Mucosa of descending colon (tissue), 3 donors: ENCODE results near the gene CACNB4. TPM values are rescaled to one million over a fixed set of nuclear protein-coding genes. Genes with fewer than 3 reads are reported as not detected.
A peak's percentile ranks its signal among the peaks of the same experiment; 100 is the strongest.

ENCODE experiments used
- ATAC-seq: fragments of 200-7000 bp; cut with Tn5 transposase; one replicate; pipeline ENCODE4 v1.9.1; 2020; ENCODE audit warnings: mild to moderate bottlenecking, moderate library complexity
- DNase-seq, 3 donors: peaks; one replicate each; pipeline ENCODE4 v3.0.0-alpha.2; 2020
- H3K36me3 ChIP-seq: fragments of 200-600 bp; one replicate; pipeline ENCODE4 v1.8.0; 2021; ENCODE audit warnings: low read depth, mild to moderate bottlenecking
- H3K4me1 ChIP-seq: fragments of 200-600 bp; one replicate; pipeline ENCODE4 v1.8.0; 2021; ENCODE audit warnings: low read depth, mild to moderate bottlenecking
- H3K4me3 ChIP-seq: fragments of 200-600 bp; one replicate; pipeline ENCODE4 v1.8.0; 2021; ENCODE audit warnings: mild to moderate bottlenecking
- H3K9me3 ChIP-seq: fragments of 200-600 bp; one replicate; pipeline ENCODE4 v1.8.0; 2021; ENCODE audit warnings: mild to moderate bottlenecking
- intact Hi-C, 2 donors: fragments of 100-400 bp; cut with DNase I in 1 of 2; cut with micrococcal nuclease in 1 of 2; formaldehyde crosslinking; loops; one replicate each; pipeline versions ENCODE4 v1.11.0 to v1.11.1; 2022; cut with DNase I, micrococcal nuclease
- total RNA-seq, 3 donors: library from RNA; stranded (reverse); fragmentation: NEBNext Ultra II Directional in 2 of 3; extraction: Animal tissue kit (Norgen Biotek cat#: 25700) in 2 of 3; gene quantifications; one replicate each; pipeline versions ENCODE4 v1.2.1 to v1.2.4, GENCODE V29; 2021 to 2023
- TF ChIP-seq, protein P1 (sequence below): fragments of 200-600 bp; IDR thresholded peaks from one replicate; pipeline ENCODE4 v1.8.0; 2022; ENCODE audit warnings: antibody characterized with exemption, mild to moderate bottlenecking
- donor health status: DM: no; HTN: no; CAD: no; lungs with moderate emphysema.
- donor health status: DM: no; HTN: no; CAD: no.
- donor health status: DM: no; HTN: yes; CAD: no.

CACNB4 gene
- total RNA-seq, 3 donors from 2014 or later = 1.0 to 1.8 (median 1.4) TPM

- Histone ChIP-seq H3K9me3 (no peaks in the 10 kb centered on the region), H3K36me3 (no peaks in the 10 kb centered on the region), H3K4me1 (peaks cover 9% of the 10 kb centered on the region), H3K4me3 (no peak overlapping the region)
- DNase-seq (no peak), ATAC-seq (no peak)
- intact Hi-C loops = no loop called here
- TF ChIP-seq, protein P1, sequence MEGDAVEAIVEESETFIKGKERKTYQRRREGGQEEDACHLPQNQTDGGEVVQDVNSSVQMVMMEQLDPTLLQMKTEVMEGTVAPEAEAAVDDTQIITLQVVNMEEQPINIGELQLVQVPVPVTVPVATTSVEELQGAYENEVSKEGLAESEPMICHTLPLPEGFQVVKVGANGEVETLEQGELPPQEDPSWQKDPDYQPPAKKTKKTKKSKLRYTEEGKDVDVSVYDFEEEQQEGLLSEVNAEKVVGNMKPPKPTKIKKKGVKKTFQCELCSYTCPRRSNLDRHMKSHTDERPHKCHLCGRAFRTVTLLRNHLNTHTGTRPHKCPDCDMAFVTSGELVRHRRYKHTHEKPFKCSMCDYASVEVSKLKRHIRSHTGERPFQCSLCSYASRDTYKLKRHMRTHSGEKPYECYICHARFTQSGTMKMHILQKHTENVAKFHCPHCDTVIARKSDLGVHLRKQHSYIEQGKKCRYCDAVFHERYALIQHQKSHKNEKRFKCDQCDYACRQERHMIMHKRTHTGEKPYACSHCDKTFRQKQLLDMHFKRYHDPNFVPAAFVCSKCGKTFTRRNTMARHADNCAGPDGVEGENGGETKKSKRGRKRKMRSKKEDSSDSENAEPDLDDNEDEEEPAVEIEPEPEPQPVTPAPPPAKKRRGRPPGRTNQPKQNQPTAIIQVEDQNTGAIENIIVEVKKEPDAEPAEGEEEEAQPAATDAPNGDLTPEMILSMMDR = no peak
Measured at GRCh38 chr2:151819920-151820319, 278.9 kb downstream of the CACNB4 start.

GRCh38 chr2:151817929-151818328, 280.9 kb downstream of the CACNB4 start:
- no peak overlapping the region for H3K4me3 ChIP-seq
- H3K36me3 ChIP-seq = no peaks in the 10 kb centered on the region
- intact Hi-C loops = no loop called here
- DNase-seq (no peak), ATAC-seq (no peak)
- H3K9me3 ChIP-seq = no peaks in the 10 kb centered on the region
- peaks cover 9% of the 10 kb centered on the region for H3K4me1 ChIP-seq
- TF ChIP-seq, protein P1 = no peak

DNA sequence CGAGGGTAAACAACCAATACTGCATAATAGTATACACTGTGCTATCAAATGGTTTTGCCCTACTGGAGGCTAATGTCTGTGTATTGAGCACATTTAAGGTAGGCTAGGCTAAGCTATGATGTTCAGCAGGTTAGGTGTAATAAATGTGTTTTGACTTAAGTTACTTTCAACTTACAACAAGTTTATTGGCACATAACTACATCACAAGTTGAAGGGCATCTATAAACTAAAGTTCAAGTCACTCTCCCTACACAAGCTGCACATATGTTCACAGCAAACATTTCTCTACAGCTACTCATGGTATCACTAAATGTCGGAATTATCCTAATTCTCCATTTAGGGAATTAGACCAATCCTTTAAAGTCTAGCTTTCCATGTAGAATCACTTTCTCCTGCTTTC, 282.0 kb downstream of the CACNB4 start:
- DNase-seq (no peak), ATAC-seq (peak; percentile 56)
- H3K4me1 ChIP-seq = peaks cover 9% of the 10 kb centered on the region
- H3K4me3 ChIP-seq = no peak overlapping the region
- H3K9me3 ChIP-seq = no peaks in the 10 kb centered on the region
- TF ChIP-seq, protein P1 = no peak
- intact Hi-C loops = no loop called here
- H3K36me3 ChIP-seq = no peaks in the 10 kb centered on the region

GRCh38 chr2:151815821-151816489, 282.9 kb downstream of the CACNB4 start:
- Histone ChIP-seq H3K36me3 (no peaks in the 10 kb centered on the region), H3K4me3 (no peak overlapping the region), H3K4me1 (peaks cover 9% of the 10 kb centered on the region), H3K9me3 (no peaks in the 10 kb centered on the region)
- intact Hi-C loops = no loop called here
- ATAC-seq = no peak
- DNase-seq = no peak
- TF ChIP-seq, protein P1 = no peak

GRCh38 chr2:151810489-151810888, 288.4 kb downstream of the CACNB4 start:
- DNase-seq (no peak), ATAC-seq (no peak)
- Histone ChIP-seq H3K36me3 (no peaks in the 10 kb centered on the region), H3K9me3 (no peaks in the 10 kb centered on the region), H3K4me1 (no peaks in the 10 kb centered on the region), H3K4me3 (no peak overlapping the region)
- TF ChIP-seq, protein P1 = no peak
- intact Hi-C loops = no loop called here

GRCh38 chr2:151809073-151809383, 289.8 kb downstream of the CACNB4 start:
- intact Hi-C loops = no loop called here
- DNase-seq (no peak), ATAC-seq (no peak)
- H3K9me3 ChIP-seq = no peaks in the 10 kb centered on the region
- TF ChIP-seq, protein P1 = no peak
- no peak overlapping the region for H3K4me3 ChIP-seq
- no peaks in the 10 kb centered on the region for H3K36me3 ChIP-seq
- no peaks in the 10 kb centered on the region for H3K4me1 ChIP-seq
